ENCODE measurements around the gene PRKCH. TPM values are rescaled to one million over a fixed set of nuclear protein-coding genes. Genes with fewer than 3 reads are reported as not detected.

PRKCH gene
- total and polyA plus RNA-seq, 10 of the 15 experiments (the other 5 are each of a cell fraction or from before 2014, with no cell fraction given) = 10.7 to 140 (median 33.2) TPM

- Histone ChIP-seq H3K4me1 (ENCODE audit: control insufficient read depth, insufficient read depth, low read length) (peaks cover 1% of the 10 kb centered on the region; the same call in 1 of the 2 replicates), H3K79me2 (ENCODE audit: control insufficient read depth, insufficient read depth, low read length) (no peaks in the 10 kb centered on the region), H3K4me3 (no peak overlapping the region), H4K20me1 (ENCODE audit: control insufficient read depth, insufficient read depth) (no peaks in the 10 kb centered on the region), H2AFZ (ENCODE audit: control insufficient read depth, low read depth, low read length) (no peak overlapping the region), H3K36me3 (ENCODE audit: control insufficient read depth in 2 of 2, insufficient read depth in 2 of 2, low read length in 1 of 2) (no peaks in the 10 kb centered on the region), H3K27me3 (replicated peaks in 1 of 2; ENCODE audit: control insufficient read depth in 2 of 2, insufficient read depth in 2 of 2, low read length in 1 of 2) (no peaks in the 10 kb centered on the region), H3K27ac (ENCODE audit: control insufficient read depth, insufficient read depth) (no peak overlapping the region), H3K9me3 (replicated peaks; ENCODE audit: control insufficient read depth, insufficient read depth, low read length) (no peaks in the 10 kb centered on the region), H3K9ac (ENCODE audit: control insufficient read depth, insufficient read depth, low read length) (no peak overlapping the region), H3K4me2 (ENCODE audit: control insufficient read depth, insufficient read depth) (no peak overlapping the region)
- CTCF ChIA-PET = interaction anchor here (0.9 kb wide), 1 partner anchor 35 kb away, joined by 6 read pairs; no protein-coding TSS in a partner anchor
- in situ Hi-C loops (cut with MboI) (no loop called here), intact Hi-C loops (cut with micrococcal nuclease; ENCODE audit: unreplicated experiment) (no loop called here)
- no peak for TF ChIP-seq SMAD5 (IDR thresholded peaks at IDR 0.05; ENCODE audit: low read depth)
- TF ChIP-seq CUX1 (IDR thresholded peaks at IDR 0.05; ENCODE audit: insufficient replicate concordance, low read depth, low read length) = no peak
- TF ChIP-seq YBX1 (IDR thresholded peaks at IDR 0.05) = no peak
- no peak for TF ChIP-seq HDGF (IDR thresholded peaks at IDR 0.05)
- BruUV-seq (replicated peaks) = no TSS peak
- ATAC-seq = no peak
- no peak for DNase-seq (ENCODE audit: low read depth, low spot score)
- no peak for FAIRE-seq
- POLR2A ChIA-PET = no interaction called here
- SMC1A ChIA-PET (ENCODE audit: uncharacterized antibody, unreplicated experiment) = interaction anchor here (0.7 to 2.1 kb wide), 3 partner anchors 11 to 101 kb away, joined by 3 to 6 read pairs (median 3); no protein-coding TSS in a partner anchor
- WGBS (ENCODE audit: insufficient coverage, insufficient replicate concordance, low lambda C conversion rate, missing lambda C conversion rate) = 75% methylated on average over 7 of the region's 7 CpGs
- RAD21 ChIA-PET (ENCODE audit: unreplicated experiment) = no interaction called here
Observed at GRCh38 chr14:61574514-61574807, 253.1 kb downstream of the PRKCH start.

Measured in GM12878 (cell line).